Natural killer cell (primary cell): ENCODE results near the gene LRCH1. TPM values are rescaled to one million over a fixed set of nuclear protein-coding genes. Genes with fewer than 3 reads are reported as not detected.

Experiments
- ATAC-seq, 3 donors: fragments of 150-1000 bp in 2 of 3; fragments of 200-7000 bp in 1 of 3; cut with Tn5 transposase; 1 replicate in 1 of 3; 2 replicates in 2 of 3; pipeline ENCODE4 v1.10.0; 2021; ENCODE audit warnings: mild to moderate bottlenecking in 2 of 3, moderate library complexity in 2 of 3
- DNase-seq, 2 donors: peaks; one replicate each; pipeline versions ENCODE4 v3.0.0 to v3.0.0-alpha.2; 2013 to 2021; ENCODE audit warnings: mixed read lengths in 1 of 2
- H3K27ac ChIP-seq: one replicate; pipeline ENCODE4 v1.5.1; 2013; ENCODE audit warnings: mild to moderate bottlenecking, low read length
- H3K27me3 ChIP-seq: one replicate; pipeline ENCODE4 v1.6.1; 2013; ENCODE audit warnings: low read length; ENCODE audit not compliant: control insufficient read depth, insufficient read depth
- H3K36me3 ChIP-seq: one replicate; pipeline ENCODE4 v1.6.1; 2013; ENCODE audit warnings: low read length; ENCODE audit not compliant: control insufficient read depth, insufficient read depth
- H3K4me1 ChIP-seq: one replicate; pipeline ENCODE4 v1.6.1; 2013; ENCODE audit warnings: low read length; ENCODE audit not compliant: control insufficient read depth, insufficient read depth
- H3K4me3 ChIP-seq: one replicate; pipeline ENCODE4 v1.5.1; 2013; ENCODE audit warnings: low read length
- H3K9me3 ChIP-seq: one replicate; pipeline ENCODE4 v1.6.1; 2013; ENCODE audit warnings: low read length; ENCODE audit not compliant: control insufficient read depth, insufficient read depth
- H3K27ac Mint-ChIP-seq, 2 donors: one replicate each; pipeline ENCODE4 v1.8.0; 2022; ENCODE audit warnings: mild to moderate bottlenecking in 2 of 2, mixed read lengths in 2 of 2, moderate library complexity in 1 of 2
- H3K27me3 Mint-ChIP-seq, 2 donors: one replicate each; pipeline ENCODE4 v1.8.0; 2022; ENCODE audit warnings: low read depth in 2 of 2, mixed read lengths in 2 of 2
- H3K36me3 Mint-ChIP-seq: one replicate; pipeline ENCODE4 v1.8.0; 2022; ENCODE audit warnings: mixed read lengths
- H3K4me1 Mint-ChIP-seq, 2 donors: one replicate each; pipeline ENCODE4 v1.8.0; 2022; ENCODE audit warnings: mixed read lengths in 2 of 2
- H3K4me3 Mint-ChIP-seq: one replicate; pipeline ENCODE4 v1.8.0; 2022; ENCODE audit warnings: mild to moderate bottlenecking, moderate library complexity, mixed read lengths
- H3K9me3 Mint-ChIP-seq, 2 donors: one replicate each; pipeline ENCODE4 v1.8.0; 2022; ENCODE audit warnings: mixed read lengths in 2 of 2
- WGBS: methylation state at CpG from one replicate; pipeline ENCODE4 v1.1.7; 2013; ENCODE audit warnings: missing lambda C conversion rate; ENCODE audit not compliant: insufficient coverage; 5-methylcytosine and 5-hydroxymethylcytosine counted together
- intact Hi-C: fragments of 100-400 bp; cut with micrococcal nuclease; formaldehyde crosslinking; loops from one replicate; pipeline ENCODE4 v1.14.2; 2022
- total RNA-seq, 4 donors: library from RNA; stranded (reverse); fragments of 120-200 nt in 1 of 4; gene quantifications; one replicate each; pipeline versions ENCODE4 v1.2.3 to v1.2.4, GENCODE V29; 2013 to 2022
- TF ChIP-seq, protein P1 (sequence below): fragments of 200-600 bp; IDR thresholded peaks from one replicate; pipeline ENCODE4 v1.8.0; 2022; ENCODE audit warnings: antibody characterized with exemption

Gene LRCH1
- total RNA-seq, 3 donors from 2014 or later (not counting 1 experiment from before 2014, with no cell fraction given), result 23.7 to 32.2 (median 29.6) TPM

DNA sequence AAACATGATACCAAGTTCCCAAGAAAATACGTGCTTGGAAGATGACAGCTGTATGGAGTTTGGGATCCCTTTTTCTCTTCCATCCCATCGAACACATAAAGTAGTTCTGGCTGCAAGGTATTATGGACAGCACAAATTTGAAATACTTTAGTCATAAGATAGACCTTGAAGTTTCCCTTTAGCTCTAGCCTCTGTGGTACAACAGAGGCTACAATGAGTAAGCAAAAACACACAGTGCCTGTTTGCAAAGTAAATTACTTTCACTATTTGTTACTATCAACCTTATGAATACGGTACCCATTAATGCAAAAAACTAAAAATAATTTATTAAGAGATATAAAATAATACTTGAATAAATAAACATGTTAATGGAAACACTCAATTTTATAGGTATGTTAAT, 21.0 kb upstream of the LRCH1 start:
- H3K27me3 Mint-ChIP-seq, result peaks cover 3 to 8% of the 10 kb centered on the region in 2 donors
- H3K4me1 Mint-ChIP-seq, result no peaks in the 10 kb centered on the region
- H3K27me3 ChIP-seq, result no peaks in the 10 kb centered on the region
- H3K27ac Mint-ChIP-seq, result no peak overlapping the region
- no peaks in the 10 kb centered on the region for H3K9me3 Mint-ChIP-seq
- intact Hi-C loops, result no loop called here
- H3K4me3 Mint-ChIP-seq, result no peak overlapping the region
- ATAC-seq (no peak), DNase-seq (no peak)
- TF ChIP-seq, protein P1, sequence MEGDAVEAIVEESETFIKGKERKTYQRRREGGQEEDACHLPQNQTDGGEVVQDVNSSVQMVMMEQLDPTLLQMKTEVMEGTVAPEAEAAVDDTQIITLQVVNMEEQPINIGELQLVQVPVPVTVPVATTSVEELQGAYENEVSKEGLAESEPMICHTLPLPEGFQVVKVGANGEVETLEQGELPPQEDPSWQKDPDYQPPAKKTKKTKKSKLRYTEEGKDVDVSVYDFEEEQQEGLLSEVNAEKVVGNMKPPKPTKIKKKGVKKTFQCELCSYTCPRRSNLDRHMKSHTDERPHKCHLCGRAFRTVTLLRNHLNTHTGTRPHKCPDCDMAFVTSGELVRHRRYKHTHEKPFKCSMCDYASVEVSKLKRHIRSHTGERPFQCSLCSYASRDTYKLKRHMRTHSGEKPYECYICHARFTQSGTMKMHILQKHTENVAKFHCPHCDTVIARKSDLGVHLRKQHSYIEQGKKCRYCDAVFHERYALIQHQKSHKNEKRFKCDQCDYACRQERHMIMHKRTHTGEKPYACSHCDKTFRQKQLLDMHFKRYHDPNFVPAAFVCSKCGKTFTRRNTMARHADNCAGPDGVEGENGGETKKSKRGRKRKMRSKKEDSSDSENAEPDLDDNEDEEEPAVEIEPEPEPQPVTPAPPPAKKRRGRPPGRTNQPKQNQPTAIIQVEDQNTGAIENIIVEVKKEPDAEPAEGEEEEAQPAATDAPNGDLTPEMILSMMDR, result no peak
- 50% methylated on average over 2 of the region's 3 CpGs for WGBS
- H3K36me3 ChIP-seq, result no peaks in the 10 kb centered on the region
- no peak overlapping the region for H3K27ac ChIP-seq
- no peaks in the 10 kb centered on the region for H3K36me3 Mint-ChIP-seq
- no peaks in the 10 kb centered on the region for H3K4me1 ChIP-seq
- no peaks in the 10 kb centered on the region for H3K9me3 ChIP-seq
- no peak overlapping the region for H3K4me3 ChIP-seq

DNA sequence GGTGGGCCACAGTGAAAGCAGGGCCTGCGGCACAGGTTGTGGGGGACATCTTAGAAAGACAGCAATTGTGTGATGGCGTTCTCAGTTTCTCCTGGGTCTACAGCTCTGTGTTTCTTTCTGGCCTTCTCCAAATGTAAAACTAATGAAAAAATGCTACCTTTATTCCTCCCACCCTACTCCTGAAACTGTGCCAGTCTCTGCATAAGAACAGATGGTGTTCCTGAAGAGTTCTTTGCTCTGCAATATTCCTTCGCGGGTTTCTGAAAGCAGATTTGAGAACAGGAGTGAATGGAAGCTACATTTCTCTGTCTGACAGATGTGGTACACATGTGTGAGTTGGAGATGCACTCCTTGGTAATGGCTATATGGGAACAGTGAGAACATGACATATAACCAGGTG, 18.0 kb upstream of the LRCH1 start:
- peaks cover 7 to 8% of the 10 kb centered on the region in 2 donors for H3K27me3 Mint-ChIP-seq
- DNase-seq (no peak), ATAC-seq (no peak)
- no peaks in the 10 kb centered on the region for H3K4me1 ChIP-seq
- TF ChIP-seq, protein P1, result no peak
- H3K27ac ChIP-seq, result no peak overlapping the region
- H3K9me3 ChIP-seq, result no peaks in the 10 kb centered on the region
- no peak overlapping the region for H3K4me3 Mint-ChIP-seq
- H3K36me3 ChIP-seq, result no peaks in the 10 kb centered on the region
- no peaks in the 10 kb centered on the region for H3K4me1 Mint-ChIP-seq
- no peaks in the 10 kb centered on the region for H3K27me3 ChIP-seq
- no peak overlapping the region for H3K27ac Mint-ChIP-seq
- H3K4me3 ChIP-seq, result no peak overlapping the region
- H3K36me3 Mint-ChIP-seq, result no peaks in the 10 kb centered on the region
- intact Hi-C loops, result no loop called here
- 98% methylated on average over 4 of the region's 4 CpGs for WGBS
- H3K9me3 Mint-ChIP-seq, result no peaks in the 10 kb centered on the region

DNA sequence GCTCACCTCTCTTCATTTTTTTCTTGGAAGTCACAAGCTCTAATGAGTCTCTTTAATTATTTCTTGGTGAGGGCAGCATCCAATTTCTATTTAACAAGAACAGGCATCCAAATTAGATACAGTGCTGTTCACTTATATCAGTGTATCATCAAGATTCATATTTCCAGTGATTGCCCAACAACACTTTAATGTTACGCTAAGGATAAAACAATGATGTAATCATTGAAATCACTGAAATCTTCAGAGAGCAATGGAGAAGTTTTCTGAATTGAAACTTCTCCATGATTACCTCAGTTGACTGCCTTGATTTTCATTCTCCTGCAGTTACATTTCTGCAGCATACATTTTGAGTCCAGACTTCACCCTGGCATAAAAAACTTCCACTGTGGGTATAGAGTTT, 17.1 kb upstream of the LRCH1 start:
- no peak for ATAC-seq
- Mint-ChIP-seq H3K27ac (no peak overlapping the region), H3K4me1 (no peaks in the 10 kb centered on the region), H3K4me3 (no peak overlapping the region), H3K36me3 (no peaks in the 10 kb centered on the region), H3K9me3 (no peaks in the 10 kb centered on the region), H3K27me3 (peaks cover 7 to 8% of the 10 kb centered on the region in 2 donors)
- Histone ChIP-seq H3K4me1 (no peaks in the 10 kb centered on the region), H3K27me3 (no peaks in the 10 kb centered on the region), H3K36me3 (no peaks in the 10 kb centered on the region), H3K4me3 (no peak overlapping the region), H3K9me3 (no peaks in the 10 kb centered on the region), H3K27ac (no peak overlapping the region)
- intact Hi-C loops, result no loop called here
- 100% methylated on average over 1 of the region's 1 CpG for WGBS
- no peak for DNase-seq
- TF ChIP-seq, protein P1, result no peak

DNA sequence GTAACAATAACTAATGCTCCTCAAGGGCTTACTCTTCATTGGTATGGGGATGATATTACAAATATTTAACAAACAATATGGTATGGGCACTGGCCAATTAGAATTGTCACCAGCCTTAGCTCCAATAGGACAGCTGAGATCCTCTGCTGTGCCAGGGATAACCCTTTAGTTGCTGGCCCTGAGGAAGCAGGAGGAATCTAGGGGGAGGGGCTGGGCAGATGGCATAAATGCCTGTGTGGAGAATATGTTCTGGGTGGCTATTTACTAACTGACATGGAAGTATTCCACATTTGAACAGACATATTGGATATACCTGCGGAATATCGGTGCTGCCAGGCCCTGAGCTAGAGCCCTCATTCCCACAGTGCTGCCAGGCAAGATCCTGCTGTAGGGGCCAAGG, 16.6 kb upstream of the LRCH1 start:
- no peaks in the 10 kb centered on the region for H3K9me3 Mint-ChIP-seq
- no peak overlapping the region for H3K4me3 Mint-ChIP-seq
- no peaks in the 10 kb centered on the region for H3K27me3 ChIP-seq
- H3K4me1 Mint-ChIP-seq, result no peaks in the 10 kb centered on the region
- H3K9me3 ChIP-seq, result no peaks in the 10 kb centered on the region
- DNase-seq (no peak), ATAC-seq (no peak)
- H3K36me3 Mint-ChIP-seq, result no peaks in the 10 kb centered on the region
- intact Hi-C loops, result no loop called here
- TF ChIP-seq, protein P1, result no peak
- peaks cover 5 to 8% of the 10 kb centered on the region in 2 donors for H3K27me3 Mint-ChIP-seq
- H3K4me3 ChIP-seq, result no peak overlapping the region
- WGBS, result 100% methylated on average over 2 of the region's 2 CpGs
- H3K27ac Mint-ChIP-seq, result no peak overlapping the region
- no peak overlapping the region for H3K27ac ChIP-seq
- no peaks in the 10 kb centered on the region for H3K4me1 ChIP-seq
- no peaks in the 10 kb centered on the region for H3K36me3 ChIP-seq
